Measurements from ENCODE around the gene SPI1.
"Not testable (repeated sequence)": the region's sequence is repeated elsewhere in the genome, so short reads cannot be mapped to it uniquely, and the experiment has no call there.

SPI1 gene

GRCh38 chr11:47338396-47339241, 39.7 kb downstream of the SPI1 start:
- H3K4me3 ChIP-seq, result no peak overlapping the region
- TF ChIP-seq EZH2 (IDR thresholded peaks at IDR 0.05) (no peak), POLR2AphosphoS5 (IDR thresholded peaks at IDR 0.05; ENCODE audit: borderline replicate concordance, low read depth, low read length) (no peak)
- H3K36me3 ChIP-seq (ENCODE audit: insufficient read depth, low read length), result no peaks in the 10 kb centered on the region
- H3K9me3 ChIP-seq (ENCODE audit: low read depth, low read length), result no peaks in the 10 kb centered on the region
- no peak overlapping the region for H3K27ac ChIP-seq
- H3K9ac ChIP-seq (ENCODE audit: insufficient read length), result no peak overlapping the region
- no peak for DNase-seq (ENCODE audit: low read depth, low spot score)

- no peak for DNase-seq (ENCODE audit: low read depth, low spot score)
- Histone ChIP-seq H3K36me3 (ENCODE audit: insufficient read depth, low read length) (no peaks in the 10 kb centered on the region), H3K9me3 (ENCODE audit: low read depth, low read length) (no peaks in the 10 kb centered on the region), H3K27ac (no peak overlapping the region), H3K9ac (ENCODE audit: insufficient read length) (no peak overlapping the region), H3K4me3 (no peak overlapping the region)
- no peak for TF ChIP-seq POLR2AphosphoS5 (IDR thresholded peaks at IDR 0.05; ENCODE audit: borderline replicate concordance, low read depth, low read length)
- no peak for TF ChIP-seq FOXP2 (optimal IDR thresholded peaks at IDR 0.05; ENCODE audit: control extremely low read depth, extremely low read length, insufficient read depth)
- no peak for TF ChIP-seq EZH2 (IDR thresholded peaks at IDR 0.05)
Measured at GRCh38 chr11:47337229-47337924, 41.0 kb downstream of the SPI1 start.

- Histone ChIP-seq H3K27ac (no peak overlapping the region), H3K9me3 (ENCODE audit: low read depth, low read length) (no peaks in the 10 kb centered on the region), H3K36me3 (ENCODE audit: insufficient read depth, low read length) (no peaks in the 10 kb centered on the region), H3K4me3 (no peak overlapping the region), H3K9ac (ENCODE audit: insufficient read length) (no peak overlapping the region)
- TF ChIP-seq FOXP2 (optimal IDR thresholded peaks at IDR 0.05; ENCODE audit: control extremely low read depth, extremely low read length, insufficient read depth) (no peak), EZH2 (IDR thresholded peaks at IDR 0.05) (no peak), POLR2AphosphoS5 (IDR thresholded peaks at IDR 0.05; ENCODE audit: borderline replicate concordance, low read depth, low read length) (no peak)
- DNase-seq (ENCODE audit: low read depth, low spot score), result no peak
Measured at GRCh38 chr11:47336595-47336994, 41.8 kb downstream of the SPI1 start.

- Histone ChIP-seq H3K4me3 (no peak overlapping the region), H3K9me3 (ENCODE audit: low read depth, low read length) (no peaks in the 10 kb centered on the region), H3K36me3 (ENCODE audit: insufficient read depth, low read length) (no peaks in the 10 kb centered on the region), H3K9ac (ENCODE audit: insufficient read length) (no peak overlapping the region), H3K27ac (no peak overlapping the region)
- DNase-seq (ENCODE audit: low read depth, low spot score), result no peak
- no peak for TF ChIP-seq FOXP2 (optimal IDR thresholded peaks at IDR 0.05; ENCODE audit: control extremely low read depth, extremely low read length, insufficient read depth)
- TF ChIP-seq EZH2 (IDR thresholded peaks at IDR 0.05), result no peak
- no peak for TF ChIP-seq POLR2AphosphoS5 (IDR thresholded peaks at IDR 0.05; ENCODE audit: borderline replicate concordance, low read depth, low read length)
Measured at GRCh38 chr11:47335733-47336132, 42.6 kb downstream of the SPI1 start.

DNA sequence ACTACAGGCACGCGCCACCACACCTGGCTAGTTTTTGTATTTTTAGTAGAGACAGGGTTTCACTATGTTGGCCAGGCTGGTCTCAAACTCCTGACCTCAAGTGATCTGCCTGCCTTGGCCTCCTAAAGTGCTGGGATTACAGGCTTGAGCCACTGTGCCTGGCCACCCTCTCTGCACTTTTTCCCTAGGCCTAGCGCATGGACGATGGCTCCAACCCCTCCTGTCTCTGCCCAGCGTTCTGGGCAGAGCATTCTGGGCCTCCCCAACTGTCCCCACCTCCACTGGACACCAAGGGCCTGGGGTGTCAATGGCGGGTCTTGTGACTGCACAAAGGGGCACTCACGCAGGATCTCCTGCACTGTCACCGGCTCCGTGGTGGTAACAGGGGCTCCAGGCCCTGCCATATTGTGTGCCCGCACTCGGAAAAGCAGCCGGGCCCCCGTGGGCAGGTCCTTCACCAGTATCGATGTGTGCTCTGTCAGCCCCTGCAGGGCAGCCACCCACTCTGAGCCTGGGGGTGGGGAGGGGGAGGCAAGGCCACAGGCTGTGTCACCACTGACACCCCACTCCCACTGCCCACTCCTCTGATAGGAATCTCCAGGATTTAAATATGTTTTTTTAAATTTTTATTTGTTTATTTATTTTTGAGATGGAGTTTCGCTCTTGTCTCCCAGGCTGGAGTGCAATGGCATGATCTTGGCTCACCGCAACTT, 43.5 kb downstream of the SPI1 start:
- DNase-seq (ENCODE audit: low read depth, low spot score); H3K4me3 ChIP-seq; H3K27ac ChIP-seq: not testable (repeated sequence)

DNA sequence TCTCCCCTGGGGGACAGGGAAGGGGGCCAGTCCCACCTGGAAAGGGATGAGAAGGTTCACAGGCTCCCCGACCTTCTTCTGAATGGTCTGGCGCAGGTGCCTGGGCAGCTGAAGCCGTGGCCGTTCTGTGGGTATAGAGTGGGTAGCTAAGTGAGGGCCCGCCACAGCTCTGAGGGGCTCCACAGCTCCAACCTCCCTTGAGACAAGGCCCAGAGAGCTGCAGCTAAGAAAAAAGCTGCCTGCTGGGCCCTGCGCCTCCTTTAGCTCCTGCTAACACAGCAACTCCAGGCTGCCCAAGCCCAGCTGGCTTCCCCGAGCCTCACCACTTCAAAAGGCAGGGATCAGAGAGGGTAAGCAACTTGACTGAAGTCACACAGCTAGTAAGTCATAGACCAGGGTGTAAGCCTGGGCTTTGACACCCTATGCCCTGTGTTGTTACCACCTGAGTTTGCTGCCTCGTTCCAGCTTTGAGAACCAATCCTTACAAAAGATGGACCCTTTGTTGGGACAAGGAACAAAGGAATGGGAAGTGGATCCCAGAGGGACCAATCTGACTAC, 44.4 kb downstream of the SPI1 start:
- Histone ChIP-seq H3K9me3 (ENCODE audit: low read depth, low read length) (no peaks in the 10 kb centered on the region), H3K27ac (no peak overlapping the region), H3K4me3 (no peak overlapping the region), H3K9ac (ENCODE audit: insufficient read length) (no peak overlapping the region), H3K36me3 (ENCODE audit: insufficient read depth, low read length) (no peaks in the 10 kb centered on the region)
- no peak for TF ChIP-seq EZH2 (IDR thresholded peaks at IDR 0.05)
- no peak for TF ChIP-seq FOXP2 (optimal IDR thresholded peaks at IDR 0.05; ENCODE audit: control extremely low read depth, extremely low read length, insufficient read depth)
- TF ChIP-seq POLR2AphosphoS5 (IDR thresholded peaks at IDR 0.05; ENCODE audit: borderline replicate concordance, low read depth, low read length), result no peak
- DNase-seq (ENCODE audit: low read depth, low spot score), result no peak

More for the DNA sequence above, 43.5 kb downstream of the SPI1 start:
- not testable (repeated sequence) for H3K36me3 ChIP-seq (ENCODE audit: insufficient read depth, low read length); H3K9me3 ChIP-seq (ENCODE audit: low read depth, low read length); H3K9ac ChIP-seq (ENCODE audit: insufficient read length)

- Histone ChIP-seq H3K36me3 (ENCODE audit: insufficient read depth, low read length) (no peaks in the 10 kb centered on the region), H3K9ac (ENCODE audit: insufficient read length) (no peak overlapping the region), H3K9me3 (ENCODE audit: low read depth, low read length) (no peaks in the 10 kb centered on the region), H3K4me3 (no peak overlapping the region), H3K27ac (no peak overlapping the region)
- DNase-seq (ENCODE audit: low read depth, low spot score), result no peak
- no peak for TF ChIP-seq FOXP2 (optimal IDR thresholded peaks at IDR 0.05; ENCODE audit: control extremely low read depth, extremely low read length, insufficient read depth)
Measured at GRCh38 chr11:47333526-47333845, 44.9 kb downstream of the SPI1 start.

- Histone ChIP-seq H3K9ac (ENCODE audit: insufficient read length) (no peak overlapping the region), H3K4me3 (no peak overlapping the region), H3K9me3 (ENCODE audit: low read depth, low read length) (no peaks in the 10 kb centered on the region), H3K27ac (no peak overlapping the region), H3K36me3 (ENCODE audit: insufficient read depth, low read length) (0 out of 2 replicates have a peak, but pooled peaks cover 5% of the 10 kb centered on the region)
- no peak for TF ChIP-seq POLR2AphosphoS5 (IDR thresholded peaks at IDR 0.05; ENCODE audit: borderline replicate concordance, low read depth, low read length)
- no peak for TF ChIP-seq EZH2 (IDR thresholded peaks at IDR 0.05)
- no peak for TF ChIP-seq FOXP2 (optimal IDR thresholded peaks at IDR 0.05; ENCODE audit: control extremely low read depth, extremely low read length, insufficient read depth)
- DNase-seq (ENCODE audit: low read depth, low spot score), result no peak
Measured at GRCh38 chr11:47332791-47333525, 45.4 kb downstream of the SPI1 start.

Measured in SK-N-MC (cell line).